Measurements from ENCODE around the gene BTRC. TPM values are rescaled to one million over a fixed set of nuclear protein-coding genes. Genes with fewer than 3 reads are reported as not detected.
"Not testable (repeated sequence)": the region's sequence is repeated elsewhere in the genome, so short reads cannot be mapped to it uniquely, and the experiment has no call there.

BTRC gene
- total and polyA plus RNA-seq, 8 donors = 4.3 to 16.4 (median 9.0) TPM

DNA sequence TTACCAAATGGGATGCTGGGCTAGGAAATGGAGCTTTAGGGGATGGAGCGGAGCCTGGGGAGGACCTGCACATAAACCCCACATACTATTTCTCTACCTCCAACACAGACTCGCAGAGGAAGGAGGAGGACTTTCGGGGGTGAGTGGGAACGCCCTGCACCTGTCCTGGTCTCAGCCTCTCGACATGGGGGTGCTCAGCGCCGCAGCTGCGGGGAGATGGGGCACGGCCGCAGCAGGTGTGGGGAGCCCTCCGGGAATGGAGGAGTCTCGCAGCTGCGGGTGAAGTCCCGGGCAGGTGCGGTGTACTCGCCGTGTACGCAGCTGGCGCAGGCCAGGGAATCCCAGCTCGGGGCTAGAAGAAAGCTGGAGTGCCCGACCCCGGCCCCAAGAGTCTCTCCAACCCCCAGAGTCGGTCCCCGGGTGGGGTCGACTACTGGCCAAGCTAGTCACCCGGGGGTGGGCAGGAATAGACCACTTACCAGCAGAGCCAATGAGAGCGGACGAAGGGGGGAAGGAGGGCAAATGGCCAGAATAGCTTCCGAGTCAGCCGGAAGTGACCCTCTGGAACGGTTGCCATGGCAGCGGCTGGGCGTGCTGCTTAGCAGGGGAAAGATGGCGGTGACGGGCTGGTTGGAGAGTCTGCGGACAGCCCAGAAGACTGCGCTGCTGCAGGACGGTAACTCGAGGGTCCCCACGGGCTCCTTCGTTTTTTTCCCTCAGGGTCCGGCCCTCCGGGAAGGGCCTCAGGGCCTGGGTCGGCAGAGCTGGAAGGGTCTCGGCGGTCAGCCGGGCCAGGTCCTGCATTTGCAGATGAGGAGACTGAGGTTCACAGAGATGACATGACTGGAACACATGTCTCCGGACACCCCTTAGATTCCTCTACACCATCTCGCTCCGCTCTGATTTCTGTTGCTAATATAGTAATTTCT lies 234.0 kb downstream of the BTRC start, which contains the start of the genes DPCD and POLL:
DPCD (plus strand) TSS at position 597 of the 929 bp plus-strand sequence; CDS start at position 613, 16 bp downstream.
POLL (minus strand) TSS at position 533 of the 929 bp plus-strand sequence. CDS start 897 bp downstream, outside the sequence.
- Histone ChIP-seq H3K9me3 (no peaks in the 10 kb centered on the region), H3K27me3 (no peaks in the 10 kb centered on the region), H3K4me3 (peak within 1 kb of the TSS; percentile 66 to 94 (median 88)), H3K4me1 (peaks cover 3 to 8% (median 5%) of the 10 kb centered on the region in 3 donors), H3K36me3 (no peaks in the 10 kb centered on the region), H3K27ac (peak within 1 kb of the TSS in 3 of 4 donors; percentile 52 to 69 (median 56))
- ATAC-seq (peak; percentile 97 to 99 (median 98)), DNase-seq (peak; percentile 94 to 99 (median 98)), FAIRE-seq (no peak)
- TF ChIP-seq, protein P1, sequence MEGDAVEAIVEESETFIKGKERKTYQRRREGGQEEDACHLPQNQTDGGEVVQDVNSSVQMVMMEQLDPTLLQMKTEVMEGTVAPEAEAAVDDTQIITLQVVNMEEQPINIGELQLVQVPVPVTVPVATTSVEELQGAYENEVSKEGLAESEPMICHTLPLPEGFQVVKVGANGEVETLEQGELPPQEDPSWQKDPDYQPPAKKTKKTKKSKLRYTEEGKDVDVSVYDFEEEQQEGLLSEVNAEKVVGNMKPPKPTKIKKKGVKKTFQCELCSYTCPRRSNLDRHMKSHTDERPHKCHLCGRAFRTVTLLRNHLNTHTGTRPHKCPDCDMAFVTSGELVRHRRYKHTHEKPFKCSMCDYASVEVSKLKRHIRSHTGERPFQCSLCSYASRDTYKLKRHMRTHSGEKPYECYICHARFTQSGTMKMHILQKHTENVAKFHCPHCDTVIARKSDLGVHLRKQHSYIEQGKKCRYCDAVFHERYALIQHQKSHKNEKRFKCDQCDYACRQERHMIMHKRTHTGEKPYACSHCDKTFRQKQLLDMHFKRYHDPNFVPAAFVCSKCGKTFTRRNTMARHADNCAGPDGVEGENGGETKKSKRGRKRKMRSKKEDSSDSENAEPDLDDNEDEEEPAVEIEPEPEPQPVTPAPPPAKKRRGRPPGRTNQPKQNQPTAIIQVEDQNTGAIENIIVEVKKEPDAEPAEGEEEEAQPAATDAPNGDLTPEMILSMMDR (IDR thresholded peaks at IDR 0.05) = no peak
- 0 to 1% methylated on average over 50 of the region's 50 CpGs for WGBS, 2 donors
- intact Hi-C loops (cut with DNase I) = no loop called here

DNA sequence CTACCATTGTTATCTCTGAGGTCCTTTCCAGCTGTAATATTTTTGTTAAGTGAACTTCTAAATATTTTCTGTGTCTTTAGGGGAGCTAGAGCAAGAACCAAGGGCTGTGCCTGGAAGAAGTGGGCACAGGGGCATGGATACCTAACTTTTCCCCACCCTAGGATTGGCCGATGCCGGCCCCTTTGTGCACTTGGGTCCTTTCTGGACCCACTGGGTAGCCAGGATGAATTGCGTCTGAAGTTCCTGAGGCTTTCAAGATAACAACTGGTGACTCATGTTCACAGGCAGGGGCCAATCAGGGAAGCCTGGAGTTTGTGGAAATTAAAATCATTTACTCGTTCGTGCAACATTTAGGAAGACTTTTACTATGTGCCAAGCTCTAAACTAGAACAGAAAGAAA lies 234.9 kb downstream of the BTRC start:
- H3K4me1 ChIP-seq = peaks cover 3 to 8% (median 5%) of the 10 kb centered on the region in 3 donors
- no peak overlapping the region for H3K27ac ChIP-seq
- TF ChIP-seq, protein P1 (IDR thresholded peaks at IDR 0.05) = no peak
- FAIRE-seq = no peak
- no peaks in the 10 kb centered on the region for H3K27me3 ChIP-seq
- no peaks in the 10 kb centered on the region for H3K36me3 ChIP-seq
- H3K4me3 ChIP-seq = peak overlapping the region; percentile 66 to 94 (median 88)
- 54 to 63% methylated on average over 5 of the region's 5 CpGs for WGBS, 2 donors
- intact Hi-C loops (cut with DNase I) = no loop called here
- no peak for ATAC-seq
- no peaks in the 10 kb centered on the region for H3K9me3 ChIP-seq
- DNase-seq = no peak

DNA sequence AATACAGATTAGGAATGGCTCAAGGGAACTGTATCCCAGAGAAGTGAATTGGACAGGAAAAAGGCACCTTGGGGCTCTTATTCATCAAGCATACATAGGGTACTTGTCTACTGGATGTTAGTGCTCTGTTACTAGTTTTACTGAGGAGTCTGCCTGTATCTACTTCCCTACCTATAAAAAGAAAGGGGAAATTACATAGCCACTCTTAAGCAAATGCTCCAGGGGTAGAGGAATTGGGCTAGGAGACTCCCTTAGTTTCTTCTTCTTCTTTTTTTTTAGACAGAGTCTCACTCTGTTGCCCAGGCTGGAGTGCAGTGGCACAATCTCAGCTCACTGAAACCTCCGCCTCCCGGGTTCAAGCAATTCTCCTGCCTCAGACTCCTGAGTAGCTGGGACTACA lies 239.4 kb downstream of the BTRC start:
- intact Hi-C loops (cut with DNase I); H3K27me3 ChIP-seq: not testable (repeated sequence)
- ATAC-seq = peak in 2 of 4 donors; percentile 29 to 57

DNA sequence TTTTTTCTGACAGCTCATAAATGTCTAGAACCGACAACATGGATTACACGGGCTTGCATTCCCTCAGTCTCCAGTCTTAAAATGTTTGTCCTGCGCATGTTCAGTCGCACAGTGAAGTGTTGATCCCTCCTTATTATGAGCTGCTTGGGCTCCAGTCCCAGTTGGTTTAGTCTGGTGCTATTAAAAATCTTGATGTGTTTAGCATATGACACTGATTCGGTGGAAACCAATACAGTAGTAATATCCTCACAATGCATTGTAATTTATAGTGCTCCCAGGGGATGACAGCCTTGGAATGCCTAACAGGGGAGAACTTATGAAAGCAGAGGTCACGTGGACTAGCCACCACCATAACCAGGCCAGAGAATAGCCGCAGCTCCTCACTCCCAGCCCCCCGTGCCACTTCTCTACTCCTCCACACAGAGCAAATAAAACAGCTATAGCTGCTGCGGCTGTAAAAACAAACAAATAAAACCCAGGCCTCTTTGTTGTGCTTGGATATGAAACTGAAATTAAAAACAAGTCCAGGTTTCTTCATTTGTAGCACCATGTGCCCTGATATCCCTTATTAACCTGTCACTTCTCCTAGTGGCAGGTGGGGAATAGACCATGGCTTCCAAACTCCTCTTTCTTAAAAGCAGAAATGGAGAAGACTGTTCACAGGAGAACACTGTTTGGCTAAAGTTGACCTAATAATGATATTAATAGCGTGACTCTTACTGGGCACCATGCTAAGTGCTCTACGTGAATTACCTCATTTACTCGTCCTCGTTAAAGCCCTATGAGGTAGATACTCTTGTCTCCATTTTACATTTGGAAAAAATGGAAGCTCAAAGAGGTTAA lies 241.8 kb downstream of the BTRC start:
- H3K4me3 ChIP-seq = no peak overlapping the region
- ATAC-seq = no peak
- intact Hi-C loops (cut with DNase I) = no loop called here
- no peaks in the 10 kb centered on the region for H3K4me1 ChIP-seq
- H3K27me3 ChIP-seq = no peaks in the 10 kb centered on the region
- FAIRE-seq = no peak
- H3K9me3 ChIP-seq = no peaks in the 10 kb centered on the region
- H3K36me3 ChIP-seq = no peaks in the 10 kb centered on the region
- H3K27ac ChIP-seq = no peak overlapping the region
- TF ChIP-seq, protein P1 (IDR thresholded peaks at IDR 0.05) = no peak
- WGBS, 2 donors = 86 to 92% methylated on average over 13 of the region's 13 CpGs
- DNase-seq = no peak

More for the DNA sequence above, 239.4 kb downstream of the BTRC start:
- not testable (repeated sequence) for FAIRE-seq, H3K36me3 ChIP-seq, H3K9me3 ChIP-seq, H3K4me3 ChIP-seq, H3K27ac ChIP-seq, DNase-seq, H3K4me1 ChIP-seq
- WGBS, 2 donors = 78 to 88% methylated on average over 2 of the region's 2 CpGs

Data from pancreas (tissue), 10 donors.